SK-MEL-5 (cell line): ENCODE measurements around the gene EVL. TPM values are rescaled to one million over a fixed set of nuclear protein-coding genes. Genes with fewer than 3 reads are reported as not detected.

Experiments used
- DNase-seq: peaks from one replicate; pipeline ENCODE4 v3.0.0-alpha.2; 2016; ENCODE audit warnings: low read depth, low spot score
- in situ Hi-C: cut with HindIII; loops from 2 replicates; pipeline ENCODE4 v1.10.0; 2016; ENCODE audit warnings: low sequenced_read_pairs, high pct_unique_total_duplicates, low pct_unique_long_range_greater_than_20kb
- total RNA-seq: library from RNA; depleted of rRNA; stranded (reverse); fragments of >200 nt; shearing (Covaris generic); gene quantifications from 2 replicates; pipeline ENCODE4 v1.2.3, GENCODE V29; 2014

Gene EVL
- total RNA-seq, 1 experiment from 2014 or later, result 22.1 TPM

DNA sequence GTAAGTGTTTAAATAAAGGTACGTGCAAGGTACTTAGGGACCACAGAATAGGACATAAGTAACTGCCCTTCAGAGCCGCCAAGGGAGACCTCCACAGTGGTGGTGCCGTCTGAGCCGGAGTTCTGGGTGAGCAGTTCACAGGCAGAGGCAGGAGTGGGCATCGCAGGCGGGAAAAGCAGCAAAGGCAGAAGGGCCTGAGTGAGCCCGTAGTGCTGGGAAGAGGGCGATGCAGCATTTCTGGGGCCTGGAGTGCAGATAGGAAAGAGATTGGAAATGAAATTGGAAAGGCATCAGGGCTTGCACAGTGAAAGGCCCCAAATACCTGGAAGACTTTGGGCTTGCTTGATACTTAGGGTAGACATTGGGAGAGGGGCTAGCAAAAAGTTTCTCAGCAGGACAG, 32.9 kb downstream of the EVL start:
- in situ Hi-C loops, result no loop called here
- DNase-seq, result no peak

DNA sequence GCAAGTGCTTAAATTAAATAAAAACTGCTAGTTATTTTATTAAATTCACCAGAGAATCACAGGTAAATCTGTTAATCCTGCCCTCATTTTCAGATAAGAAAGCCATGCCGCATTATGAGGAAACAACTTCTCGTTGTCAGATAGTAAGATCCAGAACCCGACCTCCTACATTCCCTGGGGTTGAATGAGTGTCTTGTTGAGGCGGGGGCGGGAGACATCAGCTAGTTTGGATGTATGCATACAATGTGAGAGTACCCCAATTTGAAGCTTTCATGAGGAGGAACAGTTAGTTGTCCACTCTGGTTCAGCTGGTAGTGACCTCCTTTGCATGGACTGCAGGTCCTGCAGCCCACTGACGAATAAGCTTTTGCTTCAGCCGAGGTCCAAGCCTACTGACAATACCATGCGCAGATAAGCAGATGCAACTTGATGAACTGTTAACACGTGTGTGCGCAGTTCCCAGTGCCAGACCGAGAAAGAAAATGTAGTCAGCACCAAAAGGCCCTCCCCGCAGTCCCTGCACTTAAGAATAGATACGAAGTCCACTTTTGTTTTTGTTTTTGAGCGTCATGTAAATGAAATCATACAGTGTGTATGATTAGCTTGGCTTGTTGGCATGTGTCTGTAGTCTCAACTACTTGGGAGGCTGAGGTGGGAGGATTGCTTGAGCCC, 34.9 kb downstream of the EVL start:
- in situ Hi-C loops, result no loop called here
- DNase-seq, result no peak

DNA sequence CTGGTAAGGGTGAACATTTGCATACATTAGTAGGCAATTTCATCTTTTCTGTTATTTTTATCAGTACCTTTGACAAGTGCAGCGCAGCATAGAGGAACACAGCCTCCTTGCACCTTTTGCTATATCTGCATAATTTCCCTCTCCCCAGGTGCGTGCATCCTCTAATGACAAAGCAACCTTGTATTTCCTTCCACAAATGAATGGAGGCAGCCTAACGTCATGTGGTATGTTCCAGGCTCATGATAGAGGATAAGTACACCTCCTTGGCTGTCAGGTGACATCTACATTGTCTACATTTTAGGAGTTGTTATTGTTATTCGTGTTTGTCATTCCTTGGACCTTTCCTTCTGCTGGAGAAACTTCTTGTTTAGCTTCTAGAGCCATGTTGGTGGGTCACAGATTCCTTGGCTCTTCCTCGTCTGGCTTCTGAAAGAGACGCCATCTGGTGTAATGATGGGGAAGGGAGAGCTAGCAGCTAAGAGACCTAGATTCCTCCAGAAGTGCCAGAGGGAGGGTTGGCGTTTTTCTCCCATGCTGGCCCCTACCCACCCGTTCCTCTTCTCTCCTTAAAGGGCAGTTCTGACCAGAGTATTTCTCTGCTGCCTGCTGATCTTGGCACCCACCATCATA, 37.0 kb downstream of the EVL start:
- in situ Hi-C loops, result no loop called here
- peak; percentile 50 for DNase-seq

DNA sequence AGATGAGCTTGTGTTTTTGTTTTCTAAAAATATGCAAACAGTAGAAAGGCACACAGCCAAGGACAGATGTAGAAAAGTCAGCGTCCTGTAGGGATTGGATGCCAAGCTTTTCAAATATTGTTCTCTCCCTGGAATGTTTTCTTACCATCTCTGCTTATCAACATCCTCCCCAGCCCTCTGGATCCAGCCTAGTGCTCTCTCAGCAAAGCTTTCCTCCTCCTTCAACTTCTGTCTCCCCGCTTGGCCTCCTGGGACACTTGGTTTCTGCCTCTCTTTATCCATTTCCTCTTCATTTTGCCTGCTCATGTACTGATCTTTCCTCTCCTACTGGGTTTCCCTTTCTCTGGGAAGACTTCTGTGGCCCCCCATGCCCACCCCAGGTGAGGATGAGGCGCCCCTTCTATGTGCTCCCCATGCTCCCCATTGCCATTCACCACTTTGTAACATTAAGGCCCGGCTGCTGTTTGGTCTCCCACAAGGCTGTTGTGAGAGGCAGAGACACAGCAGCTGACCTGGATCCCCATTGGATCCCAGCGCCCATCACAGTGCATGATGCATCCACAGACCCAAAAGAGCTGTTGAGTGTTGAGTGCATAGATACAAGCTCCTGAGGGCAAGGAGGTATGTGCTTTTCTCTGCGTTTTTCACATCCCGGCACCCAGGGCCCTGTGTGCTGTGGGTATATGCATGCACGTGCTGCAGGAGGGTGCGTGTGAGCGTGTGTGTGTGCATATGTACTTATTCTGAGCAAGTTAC, 38.2 kb downstream of the EVL start:
- in situ Hi-C loops, result no loop called here

DNA sequence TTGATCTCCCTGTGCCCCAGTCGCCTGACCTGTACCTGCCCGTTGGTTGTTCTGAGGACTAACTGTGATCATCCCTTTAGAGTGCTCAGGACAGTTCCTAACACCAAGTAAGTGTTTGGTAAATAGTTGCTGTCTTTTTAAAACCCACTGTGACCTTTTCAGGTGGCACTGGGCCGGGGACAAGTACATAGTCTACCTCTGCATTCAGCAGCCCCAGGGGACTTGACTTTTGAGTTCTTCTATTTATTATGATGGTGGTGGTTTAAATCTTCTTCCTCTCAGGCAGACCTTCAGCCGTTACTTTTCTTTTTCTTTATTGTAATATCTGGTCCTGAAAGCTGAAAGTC, 38.8 kb downstream of the EVL start:
- in situ Hi-C loops, result no loop called here
- no peak for DNase-seq

More for the DNA sequence above, 38.2 kb downstream of the EVL start:
- no peak for DNase-seq

DNA sequence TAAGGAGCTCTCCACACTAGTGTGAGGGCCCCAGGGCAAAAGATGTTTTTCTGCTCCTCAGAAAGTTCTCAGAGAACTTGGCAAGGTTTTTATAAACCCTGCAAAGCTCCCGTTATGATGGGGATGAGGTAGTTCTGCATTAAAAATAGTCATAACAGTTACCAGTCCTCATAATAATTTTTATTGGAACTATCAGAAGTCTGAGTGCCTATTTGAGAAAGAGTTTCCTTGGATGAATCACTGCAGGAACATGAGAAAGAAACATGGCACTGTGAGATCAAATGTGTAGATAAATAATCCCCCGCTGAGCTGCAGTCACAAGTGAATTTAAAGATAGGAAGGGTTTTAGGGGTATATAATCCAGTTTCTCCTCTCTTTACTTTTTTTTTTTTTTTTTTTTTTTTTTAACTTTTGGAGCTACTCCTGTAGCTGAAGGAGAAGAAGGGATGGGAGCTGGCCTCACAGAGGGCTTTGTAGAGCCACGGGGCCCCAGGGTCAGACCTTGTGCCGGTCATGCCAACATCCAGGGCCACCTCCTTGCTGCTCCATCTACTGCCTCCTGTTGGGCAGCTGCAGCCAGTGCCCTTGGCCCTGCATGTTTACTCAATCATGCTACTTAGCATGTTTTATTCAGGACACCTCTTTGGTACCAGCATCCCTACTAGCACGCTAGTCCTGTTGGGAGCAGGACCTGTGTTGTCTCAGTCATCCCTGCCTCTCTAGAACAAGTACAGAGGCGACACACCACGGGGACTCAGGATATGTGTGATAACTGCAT, 39.5 kb downstream of the EVL start:
- peak; percentile 48 for DNase-seq
- in situ Hi-C loops, result no loop called here

DNA sequence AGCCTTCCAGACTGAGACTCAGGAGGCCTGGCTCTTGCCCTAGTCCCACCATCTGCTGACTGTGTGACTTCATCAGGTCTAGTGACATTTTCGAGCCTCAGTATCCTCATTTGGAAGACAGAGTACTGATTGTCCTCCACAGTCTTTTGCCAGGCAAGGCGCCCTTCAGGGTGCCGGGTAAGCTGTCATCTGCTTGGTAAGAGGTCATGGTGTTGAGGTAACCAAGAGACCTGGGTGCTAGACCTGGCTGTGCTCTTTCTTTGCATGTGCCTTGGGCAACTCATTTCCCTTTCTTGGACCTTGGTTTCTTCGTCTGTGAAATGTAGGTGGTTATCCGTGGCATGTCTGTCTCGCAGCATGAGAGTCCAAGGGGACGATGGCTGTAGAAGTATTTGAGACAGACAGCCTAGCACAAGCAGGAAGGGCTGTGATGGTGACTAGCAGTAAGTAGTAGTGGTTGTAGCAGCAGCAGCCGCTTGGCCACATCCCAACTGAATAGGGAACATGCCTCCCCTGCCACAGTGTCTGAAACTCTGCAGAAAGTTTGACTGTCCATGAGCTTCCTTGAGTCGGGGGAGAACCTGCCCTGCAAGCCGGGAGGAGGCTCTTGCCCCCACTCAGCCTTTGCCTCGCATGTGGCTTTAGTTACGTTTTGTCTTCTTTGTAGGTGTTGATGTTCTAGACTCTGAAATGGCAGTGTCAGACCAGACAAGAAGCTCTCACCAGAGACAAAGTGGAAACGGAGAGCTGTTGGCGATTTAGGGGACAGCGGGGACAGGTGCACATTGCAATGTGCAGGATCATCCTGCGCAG, 40.3 kb downstream of the EVL start:
- in situ Hi-C loops, result no loop called here
- DNase-seq, result no peak

DNA sequence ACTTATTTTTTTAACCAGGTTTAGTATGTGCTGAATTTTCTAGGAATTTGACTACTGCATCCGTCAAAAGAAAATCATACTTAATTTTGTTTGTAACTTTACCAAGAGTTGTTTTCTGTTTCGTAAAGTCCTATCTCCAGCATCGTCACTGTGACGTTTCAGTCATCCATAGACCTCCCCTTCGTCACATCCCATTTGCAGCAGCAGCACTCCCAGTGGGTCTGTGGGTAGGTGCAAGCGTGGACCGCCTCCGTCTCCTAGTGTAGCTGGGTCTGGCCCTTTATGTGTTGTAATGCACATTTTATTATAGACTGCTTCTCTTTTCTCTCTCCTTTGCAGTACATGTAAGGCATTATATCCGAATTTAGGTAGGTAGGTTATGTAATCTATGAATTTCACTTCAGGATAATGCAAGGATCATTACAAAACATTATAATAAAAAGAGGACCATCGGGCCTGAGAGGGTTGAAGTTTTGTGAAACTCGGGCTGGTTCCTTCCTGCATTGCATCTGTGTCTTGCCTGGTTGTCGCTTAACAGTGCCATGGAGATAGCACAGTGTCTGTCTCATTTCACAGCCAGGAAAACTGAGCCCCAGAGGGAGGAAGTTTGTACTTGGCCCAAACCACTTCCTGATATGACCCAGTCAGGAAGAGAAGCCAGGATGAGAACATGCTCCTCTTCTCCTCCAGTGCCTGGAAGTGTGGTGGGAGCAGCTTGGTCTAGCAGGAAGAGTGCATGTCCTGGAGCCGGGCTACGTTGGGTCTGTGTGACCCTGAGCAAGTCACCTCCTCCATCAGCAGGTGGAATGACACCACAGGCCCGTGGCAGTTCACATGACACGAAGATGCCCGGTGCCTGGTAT, 41.3 kb downstream of the EVL start:
- in situ Hi-C loops, result no loop called here
- no peak for DNase-seq

DNA sequence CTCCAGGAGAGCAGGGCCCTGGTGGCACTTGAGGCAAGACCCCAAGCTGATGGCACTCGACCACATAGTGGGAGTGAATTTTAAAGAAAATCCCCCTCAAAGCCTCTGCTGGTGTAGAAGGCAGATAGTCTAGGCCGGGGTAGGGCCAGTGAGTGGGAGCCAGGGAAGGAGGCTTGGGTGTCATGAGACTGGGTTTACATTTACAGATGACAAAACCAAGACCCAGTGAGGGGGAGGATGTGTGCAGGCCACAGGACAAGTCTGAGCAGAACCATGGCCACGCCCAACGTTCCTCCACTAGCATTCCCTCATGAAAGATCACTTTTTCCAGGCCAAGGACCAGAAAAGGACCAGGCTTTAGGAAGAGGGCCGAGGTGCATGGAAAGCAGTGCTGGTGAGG, 42.0 kb downstream of the EVL start:
- in situ Hi-C loops, result no loop called here
- DNase-seq, result no peak

DNA sequence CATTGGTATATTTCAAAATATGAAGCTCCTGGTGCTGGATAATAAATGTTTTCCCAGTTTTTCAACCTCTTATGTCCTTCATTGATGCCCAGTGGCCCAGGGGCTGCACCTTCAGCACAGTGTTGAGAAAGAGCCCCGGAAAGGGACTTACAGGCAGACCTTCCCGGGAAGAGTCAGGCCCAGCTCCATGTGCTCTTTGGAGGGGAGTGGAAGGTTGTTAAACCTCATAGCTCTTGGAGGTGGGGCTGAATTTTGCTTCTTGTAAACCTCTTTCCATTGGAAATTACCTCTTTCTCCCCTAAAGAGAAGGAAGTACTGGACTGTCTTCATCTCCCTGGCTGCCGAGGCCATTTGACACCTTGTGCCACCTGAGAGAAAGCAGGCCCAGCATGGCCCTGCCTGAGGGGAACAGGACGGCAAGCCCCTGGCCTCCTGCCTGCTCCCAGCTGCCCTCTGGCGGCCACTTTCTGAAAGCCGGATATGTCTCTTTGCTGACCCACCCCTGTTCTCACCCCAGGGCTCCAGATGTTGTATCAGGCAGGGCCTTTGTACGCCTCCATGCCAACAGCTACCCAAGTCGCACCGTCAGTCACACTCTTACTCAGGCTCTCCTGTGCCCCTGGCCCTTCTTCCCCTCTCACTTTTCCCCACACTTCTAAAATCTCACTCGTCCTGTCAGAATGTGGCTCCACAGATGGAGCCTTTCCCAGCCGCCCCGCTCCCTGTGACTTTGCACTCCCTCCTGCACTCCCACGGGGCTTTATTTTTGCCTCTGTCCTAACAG, 43.0 kb downstream of the EVL start:
- in situ Hi-C loops, result no loop called here
- DNase-seq, result peak; percentile 82

DNA sequence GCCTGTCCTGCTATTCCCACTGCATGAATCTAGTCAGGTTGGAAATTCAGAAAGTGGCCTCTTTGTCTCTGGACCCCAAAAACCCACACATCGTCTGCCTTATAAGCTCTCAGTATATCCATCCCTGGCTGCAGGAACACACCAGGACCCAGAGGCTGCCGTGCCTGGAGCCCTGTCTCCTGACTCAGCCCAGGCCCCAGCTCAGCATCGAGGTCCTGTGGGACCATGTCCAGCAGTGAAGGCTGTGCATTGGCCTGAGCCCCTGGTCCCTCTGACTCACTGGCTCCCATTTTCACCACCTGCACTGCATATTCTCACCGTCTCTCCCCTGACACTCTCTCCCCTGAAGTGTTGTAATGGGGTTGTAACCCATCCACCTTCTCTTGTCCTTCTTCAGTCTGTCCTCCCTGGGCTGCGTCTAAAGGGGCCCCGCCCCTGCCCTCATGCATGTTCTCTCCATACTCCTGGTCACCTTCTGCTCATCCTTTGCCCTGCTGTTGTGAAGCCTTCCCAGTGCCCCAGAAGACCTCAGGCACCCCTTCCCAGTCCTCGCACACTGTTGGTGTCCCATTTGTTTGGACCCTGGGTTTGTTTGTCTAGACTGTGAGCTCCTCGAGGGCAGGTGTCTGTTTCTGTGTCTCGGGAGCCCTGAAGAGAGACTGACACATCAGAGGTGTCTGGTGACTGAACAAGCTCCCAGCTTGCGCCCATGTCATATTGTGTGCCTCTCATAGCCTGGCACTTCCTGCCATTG, 43.8 kb downstream of the EVL start:
- no peak for DNase-seq

DNA sequence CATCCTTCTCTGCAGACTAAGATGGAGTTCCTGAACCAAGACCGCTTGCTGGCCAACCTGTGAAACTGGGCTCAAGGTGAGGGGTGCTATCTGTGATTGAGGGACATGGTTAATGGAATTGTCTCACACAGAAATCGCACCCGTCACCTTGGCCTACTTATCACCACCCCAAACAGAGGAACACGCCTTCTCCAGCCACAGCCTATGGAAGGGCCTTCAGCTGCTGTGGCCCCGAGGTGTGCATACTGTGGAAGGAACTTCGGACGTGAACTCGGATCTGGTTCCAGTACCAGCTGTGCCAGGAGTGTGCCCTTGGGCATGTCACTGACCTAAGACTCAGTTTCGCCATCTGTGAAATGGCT, 44.4 kb downstream of the EVL start:
- DNase-seq, result no peak
- in situ Hi-C loops, result no loop called here

More for the DNA sequence above, 43.8 kb downstream of the EVL start:
- in situ Hi-C loops, result no loop called here

DNA sequence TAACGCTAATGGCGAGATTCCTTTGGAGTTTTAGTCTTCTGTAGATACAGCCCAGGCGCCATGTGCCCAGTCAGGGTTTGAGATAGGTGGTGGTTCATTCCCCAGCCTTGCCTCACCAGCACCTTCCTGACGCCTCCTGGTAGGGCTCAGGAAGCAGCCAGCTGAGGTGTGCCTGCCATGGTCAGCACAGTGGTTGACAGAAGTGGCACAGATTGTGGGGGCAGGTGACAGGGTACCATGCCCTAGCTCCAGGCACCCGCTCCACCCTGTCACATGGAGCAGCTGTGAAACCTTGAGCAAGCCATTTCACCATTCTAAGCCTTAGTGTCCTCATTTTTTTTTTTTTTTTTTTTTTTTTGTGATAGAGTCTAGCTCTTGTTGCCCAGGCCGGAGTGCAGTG, 45.6 kb downstream of the EVL start:
- in situ Hi-C loops, result no loop called here
- DNase-seq, result no peak

DNA sequence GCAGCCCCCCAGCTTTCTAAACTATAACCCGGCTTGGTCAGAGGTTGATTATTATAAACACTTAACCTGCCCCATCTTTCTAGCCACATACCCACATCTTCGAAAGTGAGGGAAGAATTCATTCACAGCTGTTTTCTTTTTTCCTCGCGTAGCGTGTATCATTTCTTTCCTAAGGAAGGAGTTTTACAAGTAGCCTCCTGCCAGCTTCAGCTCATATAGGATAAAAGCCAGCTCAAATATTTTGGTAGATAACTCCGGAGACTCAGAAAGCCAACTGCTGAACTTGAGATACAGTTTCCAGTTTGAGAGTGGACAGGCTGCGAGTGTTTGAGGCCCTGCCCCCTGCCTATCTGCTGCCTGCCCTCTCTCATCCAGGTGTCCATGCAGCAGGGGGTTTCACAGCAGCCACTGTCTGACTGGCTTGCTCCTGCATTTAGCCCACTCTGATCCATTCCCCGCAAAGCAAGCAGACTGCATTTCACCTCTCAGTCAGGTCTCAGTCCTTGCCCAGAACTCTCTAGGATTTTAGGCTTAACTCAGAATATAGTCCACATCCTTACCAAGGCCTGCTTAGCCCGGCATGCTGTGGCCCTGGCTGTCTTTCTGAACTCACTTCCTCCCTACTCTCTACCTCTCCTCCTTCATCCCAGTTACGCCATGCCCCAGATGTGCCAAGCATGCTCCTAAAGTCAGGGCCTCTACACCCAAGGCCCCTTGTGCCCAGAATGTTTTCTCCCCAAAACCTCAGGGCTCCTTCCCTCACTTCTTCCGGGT, 46.9 kb downstream of the EVL start:
- in situ Hi-C loops, result no loop called here
- no peak for DNase-seq
